HFF-Myc (cell line): Measurements from ENCODE around the gene LRRC56.

ENCODE experiments used
- DNase-seq: peaks from one replicate; pipeline ENCODE4 v3.0.0-alpha.2; 2011; ENCODE audit warnings: low read depth; ENCODE audit errors: extremely low read depth
- H3K4me3 ChIP-seq: replicated peaks from 2 replicates; pipeline ENCODE4 v1.5.1; 2011; ENCODE audit warnings: low read depth, mild to moderate bottlenecking, control low read depth, low read length
- TF ChIP-seq, protein P1 (sequence below): IDR thresholded peaks from 2 replicates; pipeline ENCODE4 v1.5.1; 2012; ENCODE audit warnings: mild to moderate bottlenecking, low read depth, low read length, control low read depth; ENCODE audit errors: missing control alignments

LRRC56 gene

DNA sequence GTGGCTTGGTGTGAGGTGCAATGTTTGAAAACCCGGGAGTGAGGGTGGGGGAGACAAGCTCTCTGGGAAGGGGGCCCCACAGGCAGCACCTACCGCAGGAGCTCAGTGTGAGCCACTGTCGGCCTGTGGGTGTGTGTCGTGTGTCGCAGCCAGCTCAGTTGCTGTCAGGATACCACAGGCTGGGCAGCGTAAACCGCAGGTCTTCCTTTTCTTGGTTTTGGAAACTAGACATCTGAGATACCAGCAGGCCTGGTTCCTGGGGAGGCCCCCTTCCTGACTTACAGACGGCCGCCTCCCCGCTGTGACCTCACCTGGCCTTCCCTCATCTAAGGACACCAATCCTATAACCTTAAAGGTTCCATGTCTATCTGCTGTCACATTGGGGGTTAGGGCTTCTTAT is 59.0 kb downstream of the LRRC56 start:
- no peak overlapping the region for H3K4me3 ChIP-seq
- TF ChIP-seq, protein P1, sequence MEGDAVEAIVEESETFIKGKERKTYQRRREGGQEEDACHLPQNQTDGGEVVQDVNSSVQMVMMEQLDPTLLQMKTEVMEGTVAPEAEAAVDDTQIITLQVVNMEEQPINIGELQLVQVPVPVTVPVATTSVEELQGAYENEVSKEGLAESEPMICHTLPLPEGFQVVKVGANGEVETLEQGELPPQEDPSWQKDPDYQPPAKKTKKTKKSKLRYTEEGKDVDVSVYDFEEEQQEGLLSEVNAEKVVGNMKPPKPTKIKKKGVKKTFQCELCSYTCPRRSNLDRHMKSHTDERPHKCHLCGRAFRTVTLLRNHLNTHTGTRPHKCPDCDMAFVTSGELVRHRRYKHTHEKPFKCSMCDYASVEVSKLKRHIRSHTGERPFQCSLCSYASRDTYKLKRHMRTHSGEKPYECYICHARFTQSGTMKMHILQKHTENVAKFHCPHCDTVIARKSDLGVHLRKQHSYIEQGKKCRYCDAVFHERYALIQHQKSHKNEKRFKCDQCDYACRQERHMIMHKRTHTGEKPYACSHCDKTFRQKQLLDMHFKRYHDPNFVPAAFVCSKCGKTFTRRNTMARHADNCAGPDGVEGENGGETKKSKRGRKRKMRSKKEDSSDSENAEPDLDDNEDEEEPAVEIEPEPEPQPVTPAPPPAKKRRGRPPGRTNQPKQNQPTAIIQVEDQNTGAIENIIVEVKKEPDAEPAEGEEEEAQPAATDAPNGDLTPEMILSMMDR: no peak
- DNase-seq: no peak

DNA sequence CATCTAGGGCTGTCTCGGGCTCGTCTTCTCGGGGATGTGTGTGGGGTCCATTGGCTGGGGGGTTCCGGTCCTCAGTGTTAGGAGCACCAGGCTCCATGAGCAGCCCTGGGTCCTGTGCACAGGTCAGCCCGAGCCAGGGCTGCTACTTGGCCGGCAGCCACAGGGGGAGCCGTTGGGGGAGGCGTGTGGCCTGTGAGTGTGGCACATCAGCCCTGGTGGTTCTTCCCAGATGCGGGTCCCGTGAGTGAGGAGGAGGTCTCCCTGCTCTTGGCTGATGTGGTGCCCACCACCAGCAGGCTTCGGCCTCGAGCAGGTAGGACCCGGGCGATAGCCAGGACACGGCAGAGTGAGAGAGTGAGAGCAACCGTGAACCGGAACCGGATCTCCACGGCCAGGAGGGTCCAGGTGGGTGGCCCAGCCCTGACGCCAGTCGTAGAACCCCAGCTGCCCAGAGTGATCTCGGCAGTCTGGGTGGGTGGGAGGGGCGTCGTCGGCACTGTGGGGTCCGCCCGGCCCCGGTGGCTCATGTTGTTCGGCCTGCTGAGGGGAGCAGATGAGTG is 59.9 kb downstream of the LRRC56 start:
- no peak overlapping the region for H3K4me3 ChIP-seq
- no peak for DNase-seq
- TF ChIP-seq, protein P1: no peak

DNA sequence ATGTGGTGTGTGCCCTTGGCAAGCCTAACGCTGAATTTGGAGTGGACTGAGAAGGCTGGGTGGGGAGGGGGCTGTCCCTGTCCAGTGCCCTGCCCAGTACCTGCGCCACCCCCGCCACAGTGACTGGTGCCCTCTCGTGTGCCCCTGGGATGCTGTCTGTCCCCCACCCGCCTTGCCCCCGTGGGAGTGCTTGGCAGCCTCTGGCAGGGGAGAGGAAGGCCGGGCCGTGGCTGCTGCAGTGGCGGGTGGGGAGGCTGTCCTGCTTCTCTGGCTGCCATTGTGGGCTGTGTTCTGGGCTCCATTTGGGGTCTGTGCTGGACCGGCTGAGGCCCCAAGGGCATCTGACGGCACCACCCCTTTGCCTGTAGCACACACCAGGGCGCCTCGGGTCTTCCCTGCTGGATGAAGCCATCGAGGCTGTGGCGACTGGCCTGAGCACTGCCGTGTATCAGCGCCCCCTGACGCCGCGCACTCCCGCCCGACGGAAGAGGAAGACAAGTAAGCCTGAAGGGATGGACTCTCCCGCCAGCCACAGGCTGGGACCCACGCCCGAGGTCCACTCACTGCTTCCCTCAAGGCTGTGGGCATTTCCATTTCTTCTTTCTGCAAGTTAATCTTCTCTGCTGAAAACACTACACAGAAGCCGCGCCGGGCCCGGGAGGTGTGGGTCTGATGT is 60.8 kb downstream of the LRRC56 start:
- TF ChIP-seq, protein P1: no peak
- H3K4me3 ChIP-seq: no peak overlapping the region
- no peak for DNase-seq

DNA sequence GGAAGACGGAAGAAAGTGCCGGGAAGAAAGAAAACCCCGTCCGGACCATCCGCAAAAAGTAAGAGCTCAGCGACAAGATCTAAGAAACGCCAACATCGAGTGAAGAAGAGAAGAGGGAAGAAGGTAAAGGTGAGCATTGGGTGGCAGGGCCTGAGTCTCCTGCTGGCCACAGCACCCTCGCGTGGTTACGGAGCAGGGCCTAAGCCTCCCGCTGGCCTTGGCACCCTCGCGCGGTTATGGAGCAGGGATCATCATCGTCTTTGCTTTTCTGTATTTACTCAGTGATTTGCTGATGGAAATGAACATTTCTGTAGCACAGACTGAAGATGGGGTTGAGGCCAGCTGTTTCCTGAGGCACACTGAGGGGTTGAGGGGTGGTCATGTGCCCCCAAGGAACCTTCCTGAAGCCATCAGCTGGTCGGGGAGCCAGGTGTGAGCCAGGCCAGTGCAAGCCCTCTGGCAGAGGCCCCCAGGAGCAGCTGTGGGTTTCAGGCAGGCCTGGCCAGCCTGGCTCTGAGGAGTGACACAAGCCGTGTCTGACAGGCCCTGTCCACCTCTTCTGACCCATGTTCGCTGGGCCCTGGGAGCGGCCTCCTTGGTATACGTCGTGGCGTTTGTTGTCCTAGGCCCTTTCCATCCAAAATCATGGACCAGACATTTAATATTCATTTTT is 64.4 kb downstream of the LRRC56 start:
- TF ChIP-seq, protein P1: no peak
- no peak for DNase-seq
- H3K4me3 ChIP-seq: no peak overlapping the region

DNA sequence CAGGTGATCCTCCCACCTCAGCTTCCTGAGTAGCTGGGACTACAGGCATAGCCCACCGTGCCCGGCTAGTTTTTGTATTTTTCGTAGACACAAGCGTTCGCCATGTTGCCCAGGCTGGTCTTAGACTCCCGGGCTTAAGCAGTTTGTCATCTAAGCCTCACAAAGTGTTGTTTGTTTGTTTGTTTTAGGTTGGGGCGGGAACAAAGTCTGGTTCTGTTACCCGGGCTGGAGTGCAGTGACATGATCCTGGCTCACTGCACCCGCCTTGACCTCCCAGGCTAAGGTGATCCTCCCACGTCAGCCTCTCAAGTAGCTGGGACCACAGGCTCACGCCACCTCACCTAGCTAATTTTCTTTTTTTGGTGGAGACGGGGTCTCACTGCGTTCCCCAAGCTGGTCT is 65.8 kb downstream of the LRRC56 start:
- H3K4me3 ChIP-seq: no peak overlapping the region
- DNase-seq: no peak
- TF ChIP-seq, protein P1: no peak
